H1 (cell line): ENCODE measurements around the gene PLAC9. TPM values are rescaled to one million over a fixed set of nuclear protein-coding genes. Genes with fewer than 3 reads are reported as not detected.

Source experiments
- ATF2 ChIP-seq: IDR thresholded peaks from 2 replicates; pipeline ENCODE4 v1.6.1; 2012; ENCODE audit warnings: low read length, inconsistent platforms
- BCL11A ChIP-seq, 2 experiments: IDR thresholded peaks; one replicate each; pipeline ENCODE4 v1.6.1; 2011; ENCODE audit warnings: low read depth in 2 of 2, low read length in 2 of 2, mild to moderate bottlenecking in 2 of 2
- NANOG ChIP-seq: IDR thresholded peaks from 2 replicates; pipeline ENCODE4 v1.6.1; 2011; ENCODE audit warnings: low read length, low read depth, mild to moderate bottlenecking, inconsistent platforms; ENCODE audit not compliant: insufficient read depth, poor library complexity, severe bottlenecking
- POLR2AphosphoS5 ChIP-seq: IDR thresholded peaks from 2 replicates; pipeline ENCODE4 v1.6.1; 2011; ENCODE audit warnings: low read depth, low read length
- SAP30 ChIP-seq: fragments of 300-600 bp; sonication (generic); IDR thresholded peaks from 2 replicates; pipeline ENCODE4 v1.7.1; 2012; ENCODE audit warnings: low read length, moderate library complexity, mild to moderate bottlenecking, inconsistent platforms; ENCODE audit not compliant: insufficient read depth, insufficient replicate concordance
- SIN3A ChIP-seq, 2 experiments: IDR thresholded peaks in 1 of 2; conservative IDR thresholded peaks in 1 of 2; 2 replicates each; pipeline ENCODE4 v1.6.1; 2011 to 2012; ENCODE audit warnings: low read length in 2 of 2, improper control_type of control experiment in 1 of 2, low read depth in 1 of 2, mild to moderate bottlenecking in 1 of 2
- SIRT6 ChIP-seq: IDR thresholded peaks from one replicate; pipeline ENCODE4 v1.7.1; 2012; ENCODE audit warnings: low read length, inconsistent platforms
- SP1 ChIP-seq: IDR thresholded peaks from 2 replicates; pipeline ENCODE4 v1.6.1; 2011; ENCODE audit warnings: low read depth, low read length
- SP4 ChIP-seq: IDR thresholded peaks from 2 replicates; pipeline ENCODE4 v1.6.1; 2012; ENCODE audit warnings: low read length, inconsistent platforms
- polyA plus RNA-seq, 7 experiments: library from polyadenylated mRNA; depleted of rRNA in 3 of 7; stranded (reverse) in 5 of 7; unstranded in 2 of 7; fragments of >200 nt in 5 of 7; fragments of 200-250 nt in 2 of 7; gene quantifications; 1 replicate in 5 of 7; 2 replicates in 1 of 7; 4 replicates in 1 of 7; pipeline versions ENCODE4 v1.2.1 to v1.2.3, GENCODE V29; 2011 to 2013; ENCODE audit warnings: missing spikeins in 2 of 7, mixed read lengths in 2 of 7
- total RNA-seq: library from RNA; stranded (reverse); fragmentation: NEBNext Ultra II Directional; extraction: Animal tissue kit (Norgen Biotek cat#: 25700); gene quantifications from 2 replicates; pipeline ENCODE4 v1.2.1, GENCODE V29; 2021

The PLAC9 gene
- total and polyA plus RNA-seq, 2 of the 8 experiments (the other 6 are each of a cell fraction or from before 2014, with no cell fraction given), result 8.4 to 16.7 TPM

GRCh38 chr10:80170641-80171040 lies 38.1 kb downstream of the PLAC9 start (continued):
- TF ChIP-seq ATF2 (no peak), SP4 (no peak), SIN3A (conservative IDR thresholded peaks at IDR 0.05 in 1 of 2, IDR thresholded peaks at IDR 0.05 in 1 of 2; ENCODE audit: low read depth in 1 of 2, low read length in 2 of 2) (no peak), SAP30 (no peak), SIRT6 (no peak), BCL11A (IDR thresholded peaks at IDR 0.05; ENCODE audit: low read depth in 2 of 2, low read length in 2 of 2) (no peak), SP1 (no peak), NANOG (no peak), POLR2AphosphoS5 (no peak)
